GM19025 (cell line): ENCODE results near the gene STAT4.

Experiments used
- ATAC-seq: cut with Tn5 transposase; IDR thresholded peaks from one replicate; pipeline ENCODE4 v1.9.1; 2021; ENCODE audit warnings: mild to moderate bottlenecking, low read depth, moderate library complexity; ENCODE audit not compliant: unreplicated experiment

The STAT4 gene

DNA sequence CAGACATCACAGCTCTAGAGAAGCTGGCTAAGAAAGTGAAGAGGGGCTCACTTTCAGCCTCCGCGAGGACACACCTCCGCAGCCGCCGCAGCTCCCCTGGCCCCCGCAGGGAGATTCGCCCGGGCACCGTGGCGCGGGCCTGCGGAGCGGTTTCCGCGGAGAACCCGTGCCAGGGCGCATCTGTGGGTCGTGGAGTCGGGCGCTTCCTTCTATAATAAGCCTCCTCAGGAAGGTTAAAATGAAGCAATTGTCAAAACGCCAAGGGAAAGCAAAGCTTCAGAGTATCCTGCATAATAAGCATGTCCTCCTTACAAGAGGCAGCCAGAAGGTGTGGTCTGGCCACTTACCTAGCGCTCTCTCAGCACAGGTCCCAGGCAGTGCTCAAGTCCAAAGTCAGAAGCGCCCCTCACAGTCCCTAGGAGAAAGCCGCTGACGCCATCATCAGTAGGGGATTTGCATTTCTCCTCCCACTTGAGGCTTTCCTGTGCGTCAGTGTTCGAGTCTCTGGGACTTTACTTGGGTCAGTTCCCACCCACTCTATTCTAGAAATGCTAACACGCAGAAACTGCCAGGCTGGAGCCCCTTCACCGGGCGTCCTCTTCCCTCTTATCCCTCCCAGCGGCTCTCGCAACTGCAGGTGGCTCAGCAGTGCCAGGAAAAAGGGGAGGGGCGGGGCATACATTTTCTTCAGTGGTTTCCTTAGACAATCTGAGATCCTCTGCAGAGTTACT lies at the start of gene STAT4:
Gene STAT4 (minus strand): TSS at position 395 of the 731 bp plus-strand sequence. CDS start 2,791 bp downstream, outside the sequence.
- ATAC-seq, result peak; percentile 69

GRCh38 chr2:191199929-191200512 lies 49.2 kb upstream of the STAT4 start:
- no peak for ATAC-seq

GRCh38 chr2:191198271-191198670 lies 47.5 kb upstream of the STAT4 start:
- no peak for ATAC-seq

- ATAC-seq, result no peak
These were observed 46.3 kb upstream of the STAT4 start for GRCh38 chr2:191197096-191197495.

DNA sequence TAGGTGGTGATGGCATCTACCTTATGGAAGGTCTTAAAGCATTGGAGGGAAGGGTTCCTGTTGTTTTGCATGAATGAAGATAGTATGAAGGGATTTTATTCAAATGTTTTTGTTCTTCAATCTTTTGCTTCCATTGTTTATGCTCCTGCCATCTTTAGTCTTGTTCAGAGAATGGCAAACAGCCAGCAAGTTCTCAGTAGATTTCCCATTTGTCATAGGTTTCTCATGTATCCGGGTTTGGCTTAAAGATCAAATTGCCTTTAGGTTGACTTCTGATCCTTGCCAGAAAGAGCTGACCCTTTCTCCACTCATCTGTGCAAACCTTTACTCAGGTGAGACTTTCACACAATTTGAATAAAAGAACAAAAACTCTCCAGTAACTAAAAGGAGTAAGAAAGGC lies 44.2 kb upstream of the STAT4 start:
- no peak for ATAC-seq

GRCh38 chr2:191190861-191191552 lies 40.2 kb upstream of the STAT4 start:
- no peak for ATAC-seq

DNA sequence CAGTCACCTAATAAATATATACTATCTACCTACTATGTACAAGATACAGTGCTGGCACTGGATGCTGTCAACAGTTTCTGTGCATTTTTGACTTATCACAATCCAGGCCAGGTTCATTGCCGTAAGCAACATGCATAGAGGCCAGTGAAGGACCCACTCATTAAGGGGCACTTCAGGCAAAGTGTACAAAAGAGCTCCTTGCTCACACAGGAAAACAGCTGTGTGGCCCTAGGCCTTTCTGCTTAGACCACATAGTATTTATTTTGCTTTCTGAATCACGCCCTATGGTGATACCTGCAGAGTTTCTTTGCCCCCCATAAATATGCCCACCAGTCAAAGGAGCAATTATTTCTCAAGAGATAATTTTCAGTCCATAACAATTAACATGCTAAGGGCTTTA lies 39.6 kb upstream of the STAT4 start:
- no peak for ATAC-seq

DNA sequence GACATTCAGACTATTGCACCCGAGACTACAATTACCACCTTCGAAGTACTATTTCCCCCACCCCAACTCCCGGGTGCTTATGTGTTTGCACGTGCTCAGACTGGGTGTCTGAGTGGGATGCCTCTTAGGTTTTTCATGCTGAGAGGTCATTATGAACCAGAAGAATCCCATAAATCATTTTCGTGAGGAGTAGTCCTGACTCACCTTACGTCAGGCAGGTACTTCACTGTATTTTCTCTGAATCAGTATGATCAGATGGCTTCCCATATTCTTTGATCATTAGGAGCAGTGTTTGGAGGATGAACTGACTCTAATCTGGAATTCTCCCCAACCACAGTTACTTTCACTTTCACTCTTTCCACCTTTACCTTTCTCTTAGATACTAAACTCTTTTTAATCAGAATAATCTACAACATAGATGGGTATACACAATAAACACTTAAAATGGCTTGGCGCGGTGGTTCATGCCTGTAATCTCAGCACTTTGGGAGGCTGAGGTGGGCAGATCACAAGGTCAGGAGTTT lies 38.4 kb upstream of the STAT4 start:
- no peak for ATAC-seq

DNA sequence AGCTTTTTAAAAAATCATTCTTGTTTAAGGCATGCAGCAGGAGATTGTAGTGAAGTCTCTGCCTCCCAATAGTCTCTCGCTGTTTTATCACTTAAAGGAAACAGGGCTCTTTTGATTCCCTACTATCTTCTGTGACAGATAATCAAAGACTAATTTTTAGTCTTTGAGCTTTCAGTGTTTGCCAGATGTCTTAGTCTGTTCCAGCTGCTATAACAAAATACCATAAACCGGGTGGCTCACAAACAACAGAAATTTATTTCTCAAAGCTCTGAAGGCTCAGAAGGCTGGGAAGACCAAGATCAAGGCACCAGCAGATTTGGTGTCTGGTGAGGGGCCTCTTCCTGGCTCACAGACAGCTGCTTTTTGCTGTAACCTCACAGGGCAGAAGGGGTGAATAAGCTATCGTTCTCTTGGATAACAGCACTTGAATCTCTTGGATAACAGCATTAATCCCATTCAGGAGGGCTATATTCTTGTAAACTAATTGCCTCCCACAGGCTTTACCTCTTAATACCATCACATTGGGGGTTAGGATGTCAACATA lies 37.8 kb upstream of the STAT4 start:
- no peak for ATAC-seq

- ATAC-seq, result no peak
These were observed 36.5 kb upstream of the STAT4 start for GRCh38 chr2:191187105-191187829.

GRCh38 chr2:191184457-191184856 lies 33.7 kb upstream of the STAT4 start:
- ATAC-seq, result no peak

- ATAC-seq, result no peak
These were observed 32.7 kb upstream of the STAT4 start for GRCh38 chr2:191183516-191183915.

DNA sequence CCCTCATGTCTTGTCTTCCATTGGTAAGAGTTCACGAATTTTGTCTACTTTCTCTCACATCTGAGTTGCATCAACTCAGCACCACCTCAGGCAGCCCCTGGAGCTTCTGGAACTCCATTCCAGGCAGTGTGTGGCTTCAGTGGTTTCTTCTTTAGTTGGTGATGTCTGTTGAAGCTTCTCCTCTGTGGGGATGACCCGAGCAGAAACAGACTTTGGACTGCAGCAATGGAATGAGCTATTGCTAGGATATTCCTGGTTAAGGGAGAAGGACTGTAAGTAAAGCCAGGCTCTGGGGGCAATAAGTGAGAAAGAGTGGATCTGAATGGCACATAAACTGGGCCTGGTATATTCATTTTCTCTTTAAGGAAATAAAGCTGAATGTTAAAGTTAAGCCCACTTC lies 32.3 kb upstream of the STAT4 start:
- ATAC-seq, result no peak

GRCh38 chr2:191180713-191181112 lies 29.9 kb upstream of the STAT4 start:
- ATAC-seq, result no peak

- ATAC-seq, result no peak
These were observed 29.5 kb upstream of the STAT4 start for GRCh38 chr2:191180276-191180675.

DNA sequence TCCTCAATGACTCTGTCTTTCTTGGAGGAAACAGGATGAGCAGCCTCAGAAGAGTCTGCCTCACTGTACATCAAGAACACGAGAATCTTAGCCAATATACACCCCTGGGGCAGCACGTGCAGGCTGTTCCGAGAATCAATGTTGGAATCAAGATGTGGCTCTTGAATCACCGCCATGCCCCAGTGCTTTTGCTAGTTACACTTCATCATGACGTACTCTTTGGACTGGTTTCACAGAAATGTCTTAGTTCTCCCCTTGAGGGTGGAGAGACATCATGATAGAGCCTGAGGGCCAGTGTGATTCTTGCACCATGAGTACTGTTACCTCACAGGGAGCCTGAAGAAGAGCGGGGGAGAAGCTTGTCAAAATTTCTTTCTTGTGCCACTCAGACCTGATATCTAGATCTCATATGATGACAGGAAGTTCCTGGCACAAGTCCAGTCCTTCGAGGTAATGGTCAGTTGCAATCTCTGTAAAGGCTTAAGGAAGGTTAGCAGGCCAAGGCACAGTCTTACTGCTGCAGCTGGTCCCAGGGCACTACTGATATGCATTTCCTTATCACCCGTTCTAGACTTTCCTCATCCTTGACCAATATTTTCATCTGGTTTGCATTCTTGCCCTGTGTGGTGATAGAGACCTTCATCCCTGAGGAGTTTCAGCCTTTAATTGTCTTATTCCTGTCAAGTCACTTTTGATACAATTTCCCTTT lies 28.2 kb upstream of the STAT4 start:
- no peak for ATAC-seq

DNA sequence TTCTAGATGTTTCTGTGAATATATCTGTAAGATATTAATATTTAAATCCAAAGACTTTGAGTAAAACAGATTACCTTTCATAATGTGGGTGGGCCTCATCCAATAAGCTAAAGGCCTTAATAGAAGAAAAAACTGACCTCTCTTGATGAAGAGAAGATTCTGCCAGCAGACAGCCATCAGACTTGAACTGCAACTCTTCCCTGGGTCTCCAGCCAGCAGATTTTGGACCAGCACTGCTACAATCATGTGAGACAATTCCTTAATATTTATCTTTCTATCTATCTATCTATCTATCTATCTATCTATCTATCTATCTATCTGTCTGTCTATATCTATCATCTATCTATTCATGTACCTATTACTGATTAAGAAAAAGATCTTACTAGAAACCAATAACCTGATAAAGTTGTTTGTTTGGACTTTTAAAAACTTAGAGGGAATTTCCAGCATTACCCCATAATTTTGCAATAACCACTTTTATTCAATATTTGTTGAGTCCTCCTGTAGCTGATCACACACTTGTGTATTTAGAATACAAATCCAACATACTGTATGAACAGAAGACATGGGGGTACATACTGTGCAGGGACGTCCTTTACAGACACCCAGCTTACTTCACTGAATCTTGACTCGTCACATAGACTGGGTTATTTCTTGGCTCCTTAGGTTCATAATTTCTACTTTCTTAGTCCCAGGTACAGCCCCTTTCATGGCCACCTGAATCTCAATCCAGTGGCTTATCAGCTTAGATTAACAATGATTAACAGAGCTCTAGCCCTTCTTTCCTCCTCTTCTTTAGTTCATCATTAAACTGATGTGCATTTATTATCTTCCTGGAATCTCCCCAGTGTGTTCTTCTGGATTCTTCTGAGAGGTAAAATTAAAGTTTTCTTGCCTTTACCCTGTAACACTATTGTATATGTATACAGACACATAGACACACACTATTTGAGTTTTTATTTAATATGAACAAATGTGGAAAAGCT lies 27.2 kb upstream of the STAT4 start:
- ATAC-seq, result no peak

DNA sequence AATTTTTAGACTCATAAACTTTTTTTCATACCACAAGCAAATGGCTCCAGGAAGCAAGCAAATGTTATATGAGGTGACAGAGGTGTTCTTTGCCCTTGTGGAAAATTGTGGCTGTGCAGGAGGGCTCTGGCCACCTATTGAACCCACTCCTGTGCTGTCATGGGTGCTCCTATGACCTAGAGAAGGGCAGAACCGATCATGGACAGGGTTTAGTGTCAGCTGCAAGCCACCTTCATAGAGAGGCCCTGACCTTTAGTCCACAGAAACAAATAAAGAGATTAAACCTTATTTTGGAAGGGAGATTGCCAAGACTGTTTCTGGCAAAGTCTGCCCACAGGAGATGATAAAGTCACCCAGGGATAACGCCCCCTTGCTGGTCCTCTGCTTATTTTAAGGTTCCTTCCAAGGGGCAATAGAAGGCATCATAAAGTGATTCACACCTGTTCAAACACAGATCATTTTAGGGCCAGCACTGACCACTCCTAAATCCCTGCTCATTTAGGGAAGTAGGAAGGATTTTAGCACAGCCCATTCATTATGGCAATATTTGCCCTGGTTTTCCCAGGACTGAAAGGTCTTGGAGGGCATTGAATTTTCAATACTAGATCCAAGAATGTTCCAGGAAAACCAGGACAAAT lies 26.1 kb upstream of the STAT4 start:
- no peak for ATAC-seq
